Epidermal melanocyte (primary cell): ENCODE measurements around the gene SNRPN.
A peak's percentile ranks its signal among the peaks of the same experiment; 100 is the strongest.
"Not testable (repeated sequence)": the region's sequence is repeated elsewhere in the genome, so short reads cannot be mapped to it uniquely, and the experiment has no call there.

Experiments
- DNase-seq: peaks from one replicate; pipeline ENCODE4 v3.0.0; 2011; ENCODE audit warnings: low spot score; ENCODE audit not compliant: insufficient read length

SNRPN gene

GRCh38 chr15:24954783-24955530 lies at the start of gene SNRPN, which contains the start of gene SNURF:
Gene SNRPN, plus strand, starts transcription at chr15:24954987. Its CDS starts 19,467 bp downstream, at chr15:24974454.
Gene SNURF, plus strand, starts transcription at chr15:24954987. Its CDS starts 62 bp downstream, at chr15:24955049.
- no peak for DNase-seq

DNA sequence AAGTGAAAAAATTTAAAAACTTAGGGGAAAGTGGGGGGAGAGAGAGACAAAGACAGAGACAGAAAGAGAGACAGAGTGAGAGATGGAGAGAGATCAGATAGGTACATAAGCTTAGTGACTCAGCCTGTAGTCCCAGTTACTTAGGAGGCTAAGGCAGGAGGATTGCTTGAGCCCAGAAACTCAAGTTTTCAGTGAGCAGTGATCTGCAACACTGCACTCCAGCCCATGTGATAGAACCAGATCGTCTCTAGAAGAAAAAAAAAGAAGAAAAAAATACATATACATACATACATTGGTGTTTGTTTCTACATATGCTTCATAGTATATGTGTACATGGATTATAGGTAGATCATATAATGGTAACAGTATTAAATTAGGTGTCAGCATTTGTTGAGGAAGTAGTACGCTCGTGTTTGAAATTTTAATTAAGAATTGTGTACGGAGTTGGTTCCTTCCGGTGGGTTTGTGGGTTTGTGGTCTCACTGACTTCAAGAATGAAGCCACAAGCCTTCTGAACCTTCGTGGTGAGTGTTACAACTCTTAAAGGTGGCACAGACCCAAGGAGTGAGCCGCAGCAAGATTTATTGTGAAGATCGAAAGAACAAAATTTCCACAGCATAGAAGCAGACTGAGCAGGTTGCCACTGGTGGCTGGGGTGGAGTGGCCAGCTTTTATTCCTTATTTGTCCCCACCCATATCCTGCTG lies 38.3 kb upstream of the SNRPN start:
- no peak for DNase-seq

DNA sequence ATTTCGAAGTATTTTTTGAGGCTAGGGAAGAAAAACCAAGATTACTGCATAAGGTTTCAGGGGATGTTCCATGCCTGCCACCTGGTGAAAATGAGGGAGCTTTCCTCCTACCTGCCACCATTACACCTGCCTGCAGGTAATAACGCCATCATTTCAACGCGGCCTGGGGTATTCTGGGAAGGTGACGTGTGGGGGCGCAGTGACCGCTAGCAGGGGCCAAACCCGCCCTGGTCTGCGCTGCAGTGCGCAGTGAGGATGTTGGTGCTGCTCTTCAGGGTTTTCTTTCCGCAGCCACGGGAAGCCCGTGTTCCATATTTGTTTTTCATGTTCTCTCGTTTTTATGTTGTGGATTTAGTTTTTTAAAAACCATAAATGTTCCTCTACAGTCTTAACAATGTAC lies 37.4 kb upstream of the SNRPN start:
- no peak for DNase-seq

DNA sequence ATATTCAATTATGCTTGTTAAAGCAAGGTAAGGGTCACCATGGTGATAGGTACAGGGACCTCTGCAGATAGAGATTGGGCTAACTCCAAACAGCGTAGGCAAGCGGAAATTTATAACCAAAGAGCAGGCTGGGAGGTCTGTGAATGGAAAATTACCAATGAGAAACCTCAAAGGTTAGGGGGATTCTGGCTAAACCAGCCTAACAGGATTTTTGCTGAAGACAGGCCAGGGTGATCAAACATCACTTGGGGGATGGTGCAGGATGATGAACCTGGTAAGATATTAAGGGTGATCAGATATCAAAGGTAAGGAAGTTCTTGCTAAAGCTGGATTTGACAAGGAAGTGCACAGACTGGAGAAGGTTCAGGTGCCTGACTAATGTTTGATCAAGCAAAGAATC lies 35.3 kb upstream of the SNRPN start:
- DNase-seq: no peak

GRCh38 chr15:24922781-24923180 lies 32.0 kb upstream of the SNRPN start:
- DNase-seq: not testable (repeated sequence)

DNA sequence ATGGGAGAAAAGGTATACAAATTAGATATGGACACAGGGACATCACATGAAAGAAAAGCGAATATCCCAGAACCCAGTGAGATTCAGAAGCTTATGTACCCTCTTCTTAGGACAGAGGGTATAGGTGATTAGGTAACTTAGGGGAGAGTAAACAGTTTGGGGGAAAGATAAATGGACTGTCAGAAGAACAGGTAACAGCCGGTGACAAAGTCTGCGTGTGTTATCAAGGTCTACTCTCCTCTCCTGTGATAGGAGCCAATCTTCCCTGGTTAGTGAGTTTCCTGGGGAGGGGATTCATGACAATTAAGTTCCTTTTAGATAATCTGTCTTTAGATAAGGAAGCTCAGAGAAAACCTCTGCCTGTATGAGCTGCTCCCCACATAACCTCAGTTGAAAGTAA lies 30.6 kb upstream of the SNRPN start:
- no peak for DNase-seq

DNA sequence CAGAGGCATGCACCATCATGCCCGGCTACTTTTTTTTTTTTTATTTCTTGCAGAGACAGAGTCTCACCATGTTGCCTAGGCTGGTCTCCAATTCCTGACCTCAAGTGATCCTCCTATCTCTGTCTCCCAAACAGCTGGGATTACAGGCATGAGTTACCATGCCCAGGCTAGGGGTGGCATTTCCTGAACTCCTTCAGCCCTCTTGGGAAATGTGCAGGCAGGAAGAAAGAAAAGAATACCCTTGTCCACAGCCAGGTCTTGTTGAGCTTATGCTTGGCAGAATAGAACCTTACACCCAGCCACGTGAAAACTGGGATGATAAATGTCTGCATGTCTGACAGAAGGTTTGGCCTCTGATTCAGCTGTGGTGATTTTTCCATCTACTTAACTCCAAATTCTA lies 30.2 kb upstream of the SNRPN start:
- DNase-seq: no peak

- DNase-seq: not testable (repeated sequence)
Observed at GRCh38 chr15:24931874-24932732, 22.7 kb upstream of the SNRPN start.

DNA sequence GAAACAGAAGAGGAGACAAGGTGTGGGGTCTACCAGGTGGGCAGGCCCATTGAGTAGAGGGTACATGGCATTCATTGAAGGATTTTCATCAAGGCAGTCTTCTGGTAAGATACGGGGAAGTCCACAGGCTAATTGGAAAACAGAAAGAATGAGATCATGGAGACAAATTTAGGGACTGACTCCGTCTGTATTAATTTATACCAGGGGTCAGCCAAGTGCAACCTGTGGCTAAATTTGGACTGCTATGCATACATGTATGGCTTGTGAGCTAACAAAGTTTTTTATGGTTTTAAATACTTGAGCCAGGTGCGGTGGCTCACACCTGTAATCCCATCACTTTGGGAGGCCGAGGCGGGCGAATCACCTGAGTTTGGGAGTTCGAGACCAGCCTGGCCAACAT lies 21.1 kb upstream of the SNRPN start:
- no peak for DNase-seq

DNA sequence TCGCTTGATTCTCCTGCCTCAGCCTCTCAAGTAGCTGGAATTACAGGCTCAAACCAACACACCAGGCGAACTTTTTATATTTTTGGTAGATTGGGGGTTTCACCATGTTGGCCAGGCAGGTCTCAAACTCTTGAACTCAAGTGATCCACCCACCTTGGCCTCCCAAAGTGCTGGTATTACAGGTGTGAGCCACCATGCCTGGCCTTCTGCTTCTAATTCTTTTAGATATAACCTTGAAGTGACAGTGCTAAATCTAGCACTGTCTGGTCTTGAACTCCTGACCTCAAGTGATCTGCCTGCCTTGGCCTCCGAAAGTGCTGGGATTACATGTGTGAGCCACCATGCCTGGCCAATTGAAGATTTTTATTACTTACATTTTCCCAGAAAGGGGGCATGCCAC lies 16.6 kb upstream of the SNRPN start:
- not testable (repeated sequence) for DNase-seq

DNA sequence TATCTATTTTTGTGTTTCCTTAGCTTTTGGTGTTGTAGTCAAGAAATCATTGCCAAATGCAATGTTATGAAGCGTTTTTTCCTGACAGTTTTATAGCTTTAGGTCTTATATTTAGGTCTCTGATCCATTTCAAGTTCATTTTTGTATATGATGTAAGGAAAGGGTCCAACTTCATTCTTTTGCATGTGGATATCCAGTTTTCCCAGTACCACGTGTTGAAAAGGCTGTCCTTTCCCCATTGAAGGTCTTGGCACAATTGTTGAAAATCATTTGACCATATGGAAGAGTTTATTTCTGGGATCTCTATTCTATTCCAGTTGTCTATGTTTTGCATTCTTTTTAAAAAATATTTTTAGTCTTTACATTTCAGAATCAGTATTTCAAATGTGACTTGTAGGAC lies 14.6 kb upstream of the SNRPN start:
- DNase-seq: no peak

GRCh38 chr15:24943361-24943760 lies 11.4 kb upstream of the SNRPN start:
- no peak for DNase-seq

DNA sequence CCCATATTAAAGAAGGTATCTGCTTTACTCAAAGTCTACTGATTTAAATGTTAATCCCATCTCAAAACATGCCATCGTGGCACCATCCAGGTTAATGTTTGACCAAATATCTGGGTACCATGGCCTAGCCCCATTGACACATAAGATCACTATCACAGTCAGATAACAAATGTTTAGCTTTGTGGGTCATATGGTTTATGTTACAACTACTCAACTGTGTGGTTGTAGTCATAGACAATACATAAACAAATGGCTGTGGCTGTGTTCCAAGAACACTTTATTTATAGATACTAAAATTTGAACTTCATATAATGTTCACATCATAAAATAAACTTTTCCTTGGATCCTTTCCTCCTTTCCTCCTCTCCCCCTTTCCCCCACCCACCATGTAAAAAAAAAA lies 9.8 kb upstream of the SNRPN start:
- no peak for DNase-seq

DNA sequence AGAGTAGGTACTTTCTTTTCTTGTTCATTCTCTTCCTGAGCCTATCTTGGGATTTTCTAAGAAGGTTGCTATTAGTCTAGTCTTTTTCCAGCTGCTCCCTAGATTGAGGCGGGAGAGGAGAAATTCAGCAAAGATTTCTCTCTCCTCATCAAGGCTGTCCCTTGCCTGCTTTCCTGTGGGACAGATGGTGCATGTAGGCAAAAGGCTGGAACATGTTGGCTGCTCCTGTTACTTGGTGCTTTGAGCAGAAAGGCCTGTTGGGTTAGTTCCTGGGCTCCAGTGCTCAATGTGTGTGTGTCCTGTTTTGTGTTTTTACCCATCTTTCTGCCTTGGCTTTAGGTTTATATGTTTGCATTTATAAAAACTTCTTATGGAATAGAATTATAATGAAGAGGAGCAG lies 9.1 kb upstream of the SNRPN start:
- no peak for DNase-seq

GRCh38 chr15:24948495-24948894 lies 6.3 kb upstream of the SNRPN start:
- no peak for DNase-seq

- DNase-seq: no peak
Observed at GRCh38 chr15:24955531-24955921, 739 bp downstream of the SNRPN start.

GRCh38 chr15:24956111-24956838 lies 1.5 kb downstream of the SNRPN start:
- peak; percentile 27 for DNase-seq

DNA sequence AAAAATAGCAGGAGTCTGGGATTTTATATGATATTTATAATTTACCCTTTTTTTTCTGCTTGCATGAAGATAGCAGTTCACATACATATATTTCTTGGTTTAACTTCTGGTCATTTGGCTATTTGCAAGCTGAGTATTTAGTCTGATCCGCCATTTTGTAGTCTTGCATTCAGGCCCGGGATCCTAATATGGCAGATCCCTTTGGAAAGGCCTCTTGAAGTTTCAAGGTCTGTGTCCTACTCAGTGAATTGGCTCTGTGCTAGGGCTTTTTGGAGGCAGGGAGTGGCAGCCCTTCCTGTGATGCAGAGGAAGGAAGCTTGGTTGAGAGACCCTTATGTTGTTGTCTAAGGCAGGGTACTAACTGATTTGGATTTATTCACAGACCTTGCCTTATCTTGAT lies 2.9 kb downstream of the SNRPN start:
- DNase-seq: no peak

- DNase-seq: no peak
Observed at GRCh38 chr15:24961967-24962366, 7.2 kb downstream of the SNRPN start.

DNA sequence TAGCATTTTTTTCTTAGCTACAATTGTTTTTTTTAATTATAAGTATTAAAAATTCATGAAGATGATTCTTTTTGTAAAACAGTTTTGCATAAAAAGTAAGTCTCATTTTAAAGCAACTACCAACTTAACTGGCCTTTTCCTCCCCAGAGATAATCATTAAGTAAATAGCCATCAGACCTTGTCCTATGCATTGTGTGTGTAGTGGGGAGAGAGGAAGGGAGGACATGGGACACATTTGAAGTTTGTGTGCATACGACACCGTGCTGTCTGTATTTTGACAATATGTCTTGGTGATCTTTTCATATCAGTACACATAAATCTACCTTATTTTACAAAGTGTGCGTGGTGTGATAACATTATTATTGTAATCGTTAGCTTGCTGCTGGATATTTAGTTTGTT lies 8.1 kb downstream of the SNRPN start:
- no peak for DNase-seq

DNA sequence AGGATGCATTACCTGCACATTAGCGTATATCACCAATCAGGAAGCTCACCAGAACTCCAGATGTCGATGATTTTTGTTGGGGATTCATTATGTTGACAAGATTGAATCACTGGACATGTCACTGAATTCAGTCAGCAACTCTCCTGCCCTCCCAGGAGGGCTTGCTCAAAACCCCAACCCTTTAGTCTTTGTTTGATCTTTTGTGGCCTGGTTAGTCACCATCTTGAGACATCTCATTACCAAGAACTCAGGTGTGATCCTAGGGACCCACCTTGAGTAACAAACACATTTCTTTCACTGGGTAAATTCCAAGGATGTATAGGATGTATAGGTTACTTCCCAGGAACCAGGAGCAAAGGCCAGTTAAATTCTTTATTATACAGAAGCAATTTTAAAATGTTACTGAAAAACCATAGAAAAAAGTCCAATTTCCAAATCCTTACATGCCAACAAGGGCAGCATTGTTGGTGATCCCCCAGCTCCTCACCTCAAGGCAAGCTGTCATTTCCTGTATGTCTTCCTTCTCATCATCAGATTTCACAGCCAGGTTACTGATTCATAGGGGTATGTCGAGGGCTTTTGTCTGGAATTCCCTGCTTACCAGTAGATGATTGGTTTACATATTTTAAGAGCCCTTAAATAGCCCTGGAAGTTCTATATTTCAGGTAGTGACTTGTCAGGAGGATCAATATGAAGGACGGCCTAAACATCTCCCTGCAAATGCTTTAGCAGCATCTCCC lies 11.7 kb downstream of the SNRPN start:
- DNase-seq: no peak
